B cell (primary cell): ENCODE data around the gene POLD4. TPM values are rescaled to one million over a fixed set of nuclear protein-coding genes. Genes with fewer than 3 reads are reported as not detected.

Experiments
- ATAC-seq: fragments of 200-7000 bp; cut with Tn5 transposase; one replicate; pipeline ENCODE4 v1.10.0; 2021; ENCODE audit warnings: low read depth, mild to moderate bottlenecking, moderate number of reproducible peaks, moderate library complexity
- CTCF ChIA-PET: fragments of 350-600 bp; sonication (Branson Sonifier 250); formaldehyde crosslinking; loops from one replicate; lab custom pipeline; 2021; ENCODE audit warnings: antibody characterized with exemption, inconsistent platforms; lab: Charles Lee
- POLR2A ChIA-PET: fragments of 350-600 bp; sonication (Branson Sonifier 250); formaldehyde crosslinking; loops from one replicate; lab custom pipeline; 2021; ENCODE audit warnings: antibody characterized with exemption; lab: Charles Lee
- DNase-seq: peaks from one replicate; pipeline ENCODE4 v3.0.0; 2013
- H2AFZ ChIP-seq: 2 replicates; pipeline ENCODE4 v1.6.1; 2012; ENCODE audit warnings: mild to moderate bottlenecking, low read depth, low read length; ENCODE audit not compliant: insufficient read depth, poor library complexity, severe bottlenecking
- H3K27ac ChIP-seq, 2 donors: 1 replicate in 1 of 2; 2 replicates in 1 of 2; pipeline ENCODE4 v1.5.1; 2012 to 2013; ENCODE audit warnings: low read length in 2 of 2, mild to moderate bottlenecking in 2 of 2, moderate library complexity in 1 of 2
- H3K27me3 ChIP-seq, 4 experiments: fragments of 200-600 bp in 1 of 4; sonication (generic) in 1 of 4; replicated peaks in 1 of 4; 1 replicate in 2 of 4; 2 replicates in 2 of 4; pipeline versions ENCODE4 v1.6.1 to v1.7.0; 2013 to 2016; ENCODE audit warnings: low read length in 3 of 4, mild to moderate bottlenecking in 2 of 4, mixed read lengths in 1 of 4, moderate library complexity in 1 of 4; ENCODE audit not compliant: insufficient read depth in 4 of 4, control insufficient read depth in 3 of 4; ENCODE audit errors: control extremely low read depth in 1 of 4
- H3K36me3 ChIP-seq, 2 experiments: replicated peaks in 1 of 2; 1 replicate in 1 of 2; 2 replicates in 1 of 2; pipeline versions ENCODE4 v1.6.1 to v1.7.1; 2013; ENCODE audit warnings: low read length in 1 of 2; ENCODE audit not compliant: insufficient read depth in 2 of 2, control insufficient read depth in 1 of 2; ENCODE audit errors: control extremely low read depth in 1 of 2, extremely low read depth in 1 of 2
- H3K4me1 ChIP-seq, 2 donors: fragments of 200-600 bp in 1 of 2; sonication (generic) in 1 of 2; 1 replicate in 1 of 2; 2 replicates in 1 of 2; pipeline versions ENCODE4 v1.5.1 to v1.6.1; 2013 to 2017; ENCODE audit warnings: low read length in 2 of 2; ENCODE audit not compliant: control insufficient read depth in 2 of 2, insufficient read depth in 2 of 2
- H3K4me2 ChIP-seq: replicated peaks from 2 replicates; pipeline ENCODE3; 2012; ENCODE audit warnings: mild to moderate bottlenecking, low read depth, low read length; ENCODE audit not compliant: poor library complexity, severe bottlenecking
- H3K4me3 ChIP-seq, 5 experiments: fragments of 200-600 bp in 1 of 5; sonication (generic) in 1 of 5; 1 replicate in 3 of 5; 2 replicates in 2 of 5; pipeline versions ENCODE4 v1.5.1 to v1.7.0; 2011 to 2016; ENCODE audit warnings: low read length in 4 of 5, mild to moderate bottlenecking in 4 of 5, low read depth in 2 of 5, control low read depth in 1 of 5, moderate library complexity in 1 of 5; ENCODE audit not compliant: insufficient read depth in 1 of 5; ENCODE audit errors: control extremely low read depth in 1 of 5, extremely low read depth in 1 of 5
- H3K79me2 ChIP-seq: fragments of 200-600 bp; sonication (generic); one replicate; pipeline ENCODE4 v1.6.0; 2016; ENCODE audit warnings: low read length; ENCODE audit not compliant: control insufficient read depth, insufficient read depth
- H3K9ac ChIP-seq: fragments of 200-600 bp; sonication (generic); 2 replicates; pipeline ENCODE4 v1.6.1; 2017; ENCODE audit warnings: mild to moderate bottlenecking, low read length, moderate library complexity
- H3K9me3 ChIP-seq, 3 donors: one replicate each; pipeline versions ENCODE4 v1.6.1 to v1.7.1; 2013; ENCODE audit warnings: low read length in 2 of 3; ENCODE audit not compliant: control insufficient read depth in 2 of 3, insufficient read depth in 1 of 3; ENCODE audit errors: control extremely low read depth in 1 of 3
- H4K20me1 ChIP-seq: 2 replicates; pipeline ENCODE4 v1.6.0; 2012; ENCODE audit warnings: mild to moderate bottlenecking, low read length; ENCODE audit not compliant: insufficient read depth, control insufficient read depth, poor library complexity, severe bottlenecking
- H3K27ac Mint-ChIP-seq: one replicate; pipeline ENCODE4 v1.8.0; 2021; ENCODE audit warnings: mixed read lengths
- H3K27me3 Mint-ChIP-seq: one replicate; pipeline ENCODE4 v1.8.0; 2021; ENCODE audit warnings: mixed read lengths
- H3K4me1 Mint-ChIP-seq: one replicate; pipeline ENCODE4 v1.8.0; 2021; ENCODE audit warnings: mixed read lengths
- H3K4me3 Mint-ChIP-seq: one replicate; pipeline ENCODE4 v1.8.0; 2021; ENCODE audit warnings: mixed read lengths
- H3K9me3 Mint-ChIP-seq: one replicate; pipeline ENCODE4 v1.8.0; 2022; ENCODE audit warnings: mixed read lengths; ENCODE audit not compliant: insufficient read depth
- CTCF ChIP-seq: fragments of 200-600 bp; IDR thresholded peaks from one replicate; pipeline ENCODE4 v1.8.0; 2022; ENCODE audit warnings: antibody characterized with exemption, mild to moderate bottlenecking
- EZH2 ChIP-seq: IDR thresholded peaks from 2 replicates; pipeline ENCODE4 v1.6.1; 2012; ENCODE audit warnings: borderline replicate concordance, low read depth, mild to moderate bottlenecking, moderate library complexity, low read length; ENCODE audit not compliant: insufficient read depth, poor library complexity, severe bottlenecking
- WGBS: methylation state at CpG from one replicate; pipeline ENCODE4 v1.1.5; 2013; ENCODE audit warnings: missing lambda C conversion rate; ENCODE audit not compliant: insufficient coverage; 5-methylcytosine and 5-hydroxymethylcytosine counted together
- intact Hi-C: fragments of 100-400 bp; cut with micrococcal nuclease; formaldehyde crosslinking; loops from one replicate; pipeline ENCODE4 v1.10.0; 2022
- polyA plus RNA-seq: library from polyadenylated mRNA; depleted of rRNA; stranded (reverse); fragments of >200 nt; gene quantifications from 2 replicates; pipeline ENCODE4 v1.2.3, GENCODE V29; 2012
- total RNA-seq, 2 donors: library from RNA; stranded (reverse); fragments of 120-200 nt in 1 of 2; gene quantifications; 1 replicate in 1 of 2; 2 replicates in 1 of 2; pipeline versions ENCODE4 v1.2.3 to v1.2.4, GENCODE V29; 2013 to 2022

Gene POLD4
- total and polyA plus RNA-seq, 2 donors (not counting 1 experiment from before 2014, with no cell fraction given) = 210 to 559 TPM

GRCh38 chr11:67351275-67352005 is 1.9 kb downstream of the POLD4 start:
- no peak overlapping the region for H2AFZ ChIP-seq
- peak overlapping the region; percentile 78 for H3K9ac ChIP-seq
- DNase-seq (peak; percentile 87), ATAC-seq (no peak)
- H3K4me1 Mint-ChIP-seq = peaks cover 79% of the 10 kb centered on the region
- peak overlapping the region; percentile 96 for H3K4me3 Mint-ChIP-seq
- no peaks in the 10 kb centered on the region for H3K9me3 Mint-ChIP-seq
- peak overlapping the region; percentile 97 for H3K4me2 ChIP-seq
- no peaks in the 10 kb centered on the region for H3K27me3 ChIP-seq
- peaks cover 64% of the 10 kb centered on the region for H3K79me2 ChIP-seq
- ChIA-PET CTCF (interaction anchor here (0.7 to 42.2 kb wide), 25 partner anchors 3 to 308 kb away, joined by 3 to 2379 read pairs (median 4); partner anchors contain the start of genes AIP, CLCF1, PITPNM1 and POLD4), POLR2A (interaction anchor here (0.6 to 9.0 kb wide), 19 partner anchors 11 to 141 kb away, joined by 3 to 323 read pairs (median 4); partner anchors contain the start of genes ANKRD13D, CLCF1, CORO1B and GRK2)
- peak overlapping the region; percentile 42 to 94 for H3K27ac ChIP-seq
- TF ChIP-seq CTCF = peak; percentile 95
- TF ChIP-seq EZH2 = no peak
- no peaks in the 10 kb centered on the region for H3K9me3 ChIP-seq
- no peaks in the 10 kb centered on the region for H3K27me3 Mint-ChIP-seq
- H4K20me1 ChIP-seq = peaks cover 20% of the 10 kb centered on the region
- peak overlapping the region; percentile 100 for H3K27ac Mint-ChIP-seq
- intact Hi-C loops = loop anchor here (1.0 to 10.0 kb wide), 2 partner anchors 31 to 453 kb away; no protein-coding TSS in a partner anchor
- peaks cover 70 to 88% of the 10 kb centered on the region in 2 donors for H3K4me1 ChIP-seq
- peak overlapping the region; percentile 8 to 99 (median 65) for H3K4me3 ChIP-seq
- WGBS = 39% methylated on average over 9 of the region's 11 CpGs
- H3K36me3 ChIP-seq = peaks cover 0 to 9% of the 10 kb centered on the region in 2 experiments
